ACHN (cell line): ENCODE measurements around the gene CDKAL1.
A peak's percentile ranks its signal among the peaks of the same experiment; 100 is the strongest.

Source experiments
- DNase-seq: peaks from one replicate; pipeline ENCODE4 v3.0.0-alpha.2; 2015
- in situ Hi-C: cut with HindIII; loops from 2 replicates; pipeline ENCODE4 v1.10.0; 2017; ENCODE audit warnings: low sequenced_read_pairs, low pct_ligation_motif_present, low pct_unique_long_range_greater_than_20kb

Gene CDKAL1

GRCh38 chr6:21099338-21100314 is 565.4 kb downstream of the CDKAL1 start:
- in situ Hi-C loops = no loop called here
- DNase-seq = no peak

- DNase-seq = no peak
- in situ Hi-C loops = no loop called here
Measured at GRCh38 chr6:21100991-21101390, 566.7 kb downstream of the CDKAL1 start.

GRCh38 chr6:21101694-21102093 is 567.4 kb downstream of the CDKAL1 start:
- in situ Hi-C loops = no loop called here

GRCh38 chr6:21102201-21102600 is 567.9 kb downstream of the CDKAL1 start:
- no peak for DNase-seq
- in situ Hi-C loops = no loop called here

More at GRCh38 chr6:21101694-21102093, 567.4 kb downstream of the CDKAL1 start:
- DNase-seq = no peak

- no peak for DNase-seq
- in situ Hi-C loops = no loop called here
Measured at GRCh38 chr6:21102624-21103023, 568.4 kb downstream of the CDKAL1 start.

- in situ Hi-C loops = no loop called here
- no peak for DNase-seq
Measured at GRCh38 chr6:21103626-21104224, 569.5 kb downstream of the CDKAL1 start.

- DNase-seq = no peak
- in situ Hi-C loops = no loop called here
Measured at GRCh38 chr6:21104288-21104687, 570.0 kb downstream of the CDKAL1 start.

GRCh38 chr6:21107796-21108195 is 573.5 kb downstream of the CDKAL1 start:
- no peak for DNase-seq
- in situ Hi-C loops = no loop called here

- in situ Hi-C loops = no loop called here
- peak; percentile 51 for DNase-seq
Measured at GRCh38 chr6:21109391-21110178, 575.3 kb downstream of the CDKAL1 start.

- in situ Hi-C loops = no loop called here
- DNase-seq = no peak
Measured at GRCh38 chr6:21110684-21111083, 576.4 kb downstream of the CDKAL1 start.

GRCh38 chr6:21111093-21111725 is 577.0 kb downstream of the CDKAL1 start:
- in situ Hi-C loops = no loop called here
- no peak for DNase-seq

GRCh38 chr6:21115111-21115510 is 580.9 kb downstream of the CDKAL1 start:
- in situ Hi-C loops = no loop called here
- DNase-seq = no peak

- no peak for DNase-seq
- in situ Hi-C loops = no loop called here
Measured at GRCh38 chr6:21116736-21117135, 582.5 kb downstream of the CDKAL1 start.

- in situ Hi-C loops = no loop called here
- no peak for DNase-seq
Measured at GRCh38 chr6:21118216-21118780, 584.0 kb downstream of the CDKAL1 start.

GRCh38 chr6:21121636-21122136 is 587.4 kb downstream of the CDKAL1 start:
- no peak for DNase-seq
- in situ Hi-C loops = no loop called here

- no peak for DNase-seq
- in situ Hi-C loops = no loop called here
Measured at GRCh38 chr6:21123507-21124436, 589.5 kb downstream of the CDKAL1 start.

- no peak for DNase-seq
- in situ Hi-C loops = no loop called here
Measured at GRCh38 chr6:21128601-21129000, 594.3 kb downstream of the CDKAL1 start.
